ENCODE measurements around the gene PHACTR3. TPM values are rescaled to one million over a fixed set of nuclear protein-coding genes. Genes with fewer than 3 reads are reported as not detected.

The PHACTR3 gene
- total RNA-seq, 1 experiment from 2014 or later = 0.11 TPM

DNA sequence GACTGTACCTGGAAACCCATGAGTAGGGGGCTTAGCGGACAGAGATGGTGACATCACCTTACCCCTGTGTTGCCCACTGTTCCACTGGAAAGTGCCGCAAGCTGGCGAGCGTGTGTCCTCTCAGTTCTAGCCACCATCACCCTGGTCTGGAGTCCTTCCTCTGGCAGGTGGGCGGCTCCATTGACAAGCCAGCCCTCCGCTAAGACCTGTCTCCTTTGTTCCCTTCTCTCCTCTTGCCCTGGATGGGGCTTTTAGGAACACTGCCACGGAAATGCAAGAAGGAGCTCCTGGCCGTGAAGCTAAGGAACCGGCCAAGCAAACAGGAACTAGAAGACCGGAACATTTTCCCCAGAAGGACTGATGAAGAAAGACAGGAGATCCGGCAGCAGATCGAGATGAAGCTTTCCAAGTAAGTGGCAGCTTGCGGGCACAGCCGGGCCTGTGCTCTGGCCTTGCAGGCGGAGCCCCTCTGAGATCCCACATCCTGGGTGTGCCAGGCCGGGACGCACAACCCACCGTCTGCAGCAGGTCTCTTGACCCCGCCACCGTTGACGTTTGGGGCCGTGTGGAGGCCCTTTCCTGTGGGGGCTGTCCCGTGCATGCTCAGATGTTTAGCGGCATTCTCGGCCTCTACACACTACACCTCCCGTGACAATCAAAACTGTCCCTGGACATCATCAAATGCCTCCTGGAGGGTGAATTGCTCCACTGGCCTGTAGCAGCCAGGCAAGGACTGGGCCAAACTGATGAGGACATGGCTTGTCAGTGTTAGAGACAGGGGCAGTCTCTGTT is 201.6 kb downstream of the PHACTR3 start:
- ChIA-PET CTCF (interaction anchor here (0.8 kb wide), 1 partner anchor 44 kb away, joined by 4 read pairs; no protein-coding TSS in a partner anchor), POLR2A (no interaction called here)
- no peaks in the 10 kb centered on the region for H3K36me3 ChIP-seq (ENCODE audit: control insufficient read depth, insufficient read depth, low read length)
- no peaks in the 10 kb centered on the region for H3K36me3 Mint-ChIP-seq (ENCODE audit: insufficient read depth, unreplicated experiment)
- H3K4me3 ChIP-seq (ENCODE audit: low read depth, low read length) = no peak overlapping the region
- BruUV-seq (replicated peaks) = no TSS peak
- no peak for TF ChIP-seq CTCF (IDR thresholded peaks at IDR 0.05; ENCODE audit: insufficient read depth in 1 of 2, low read depth in 1 of 2, low read length in 1 of 2, severe bottlenecking in 1 of 2, unreplicated experiment in 1 of 2)
- intact Hi-C loops (cut with micrococcal nuclease; ENCODE audit: unreplicated experiment) = no loop called here
- no peak overlapping the region for H3K4me3 Mint-ChIP-seq (ENCODE audit: unreplicated experiment)
- H3K27ac Mint-ChIP-seq (ENCODE audit: unreplicated experiment) = no peak overlapping the region
- peaks cover 11% of the 10 kb centered on the region for H3K4me1 ChIP-seq
- peaks cover 2% of the 10 kb centered on the region; the same call in 1 of the 2 replicates for H3K9me3 ChIP-seq
- DNase-seq = peak in 1 of 2 experiments; percentile 32
- H3K9me3 Mint-ChIP-seq (ENCODE audit: unreplicated experiment) = peaks cover 16% of the 10 kb centered on the region
- H3K4me1 Mint-ChIP-seq (ENCODE audit: low read depth, unreplicated experiment) = peaks cover 10% of the 10 kb centered on the region
- no peaks in the 10 kb centered on the region for H3K27me3 Mint-ChIP-seq (ENCODE audit: insufficient read depth, unreplicated experiment)
- H3K27me3 ChIP-seq (replicated peaks; ENCODE audit: control insufficient read depth, insufficient read depth, low read length) = peaks cover 2% of the 10 kb centered on the region; the same call in 1 of the 2 replicates

- no peaks in the 10 kb centered on the region for H3K36me3 ChIP-seq (ENCODE audit: control insufficient read depth, insufficient read depth, low read length)
- ChIA-PET CTCF (interaction anchor here (0.8 kb wide), 1 partner anchor 44 kb away, joined by 4 read pairs; no protein-coding TSS in a partner anchor), POLR2A (no interaction called here)
- no TSS peak for BruUV-seq (replicated peaks)
- H3K27ac Mint-ChIP-seq (ENCODE audit: unreplicated experiment) = no peak overlapping the region
- no peak overlapping the region for H3K4me3 Mint-ChIP-seq (ENCODE audit: unreplicated experiment)
- TF ChIP-seq CTCF (IDR thresholded peaks at IDR 0.05; ENCODE audit: insufficient read depth in 1 of 2, low read depth in 1 of 2, low read length in 1 of 2, severe bottlenecking in 1 of 2, unreplicated experiment in 1 of 2) = no peak
- DNase-seq = peak in 1 of 2 experiments; percentile 35
- no peaks in the 10 kb centered on the region for H3K36me3 Mint-ChIP-seq (ENCODE audit: insufficient read depth, unreplicated experiment)
- H3K9me3 ChIP-seq = no peaks in the 10 kb centered on the region
- peaks cover 10% of the 10 kb centered on the region for H3K4me1 Mint-ChIP-seq (ENCODE audit: low read depth, unreplicated experiment)
- peaks cover 2% of the 10 kb centered on the region; the same call in 1 of the 2 replicates for H3K27me3 ChIP-seq (replicated peaks; ENCODE audit: control insufficient read depth, insufficient read depth, low read length)
- no peak overlapping the region for H3K4me3 ChIP-seq (ENCODE audit: low read depth, low read length)
- intact Hi-C loops (cut with micrococcal nuclease; ENCODE audit: unreplicated experiment) = no loop called here
- H3K4me1 ChIP-seq = peaks cover 11% of the 10 kb centered on the region
- no peaks in the 10 kb centered on the region for H3K27me3 Mint-ChIP-seq (ENCODE audit: insufficient read depth, unreplicated experiment)
- H3K9me3 Mint-ChIP-seq (ENCODE audit: unreplicated experiment) = peaks cover 10% of the 10 kb centered on the region
Measured at GRCh38 chr20:59806578-59806975, 202.2 kb downstream of the PHACTR3 start.

DNA sequence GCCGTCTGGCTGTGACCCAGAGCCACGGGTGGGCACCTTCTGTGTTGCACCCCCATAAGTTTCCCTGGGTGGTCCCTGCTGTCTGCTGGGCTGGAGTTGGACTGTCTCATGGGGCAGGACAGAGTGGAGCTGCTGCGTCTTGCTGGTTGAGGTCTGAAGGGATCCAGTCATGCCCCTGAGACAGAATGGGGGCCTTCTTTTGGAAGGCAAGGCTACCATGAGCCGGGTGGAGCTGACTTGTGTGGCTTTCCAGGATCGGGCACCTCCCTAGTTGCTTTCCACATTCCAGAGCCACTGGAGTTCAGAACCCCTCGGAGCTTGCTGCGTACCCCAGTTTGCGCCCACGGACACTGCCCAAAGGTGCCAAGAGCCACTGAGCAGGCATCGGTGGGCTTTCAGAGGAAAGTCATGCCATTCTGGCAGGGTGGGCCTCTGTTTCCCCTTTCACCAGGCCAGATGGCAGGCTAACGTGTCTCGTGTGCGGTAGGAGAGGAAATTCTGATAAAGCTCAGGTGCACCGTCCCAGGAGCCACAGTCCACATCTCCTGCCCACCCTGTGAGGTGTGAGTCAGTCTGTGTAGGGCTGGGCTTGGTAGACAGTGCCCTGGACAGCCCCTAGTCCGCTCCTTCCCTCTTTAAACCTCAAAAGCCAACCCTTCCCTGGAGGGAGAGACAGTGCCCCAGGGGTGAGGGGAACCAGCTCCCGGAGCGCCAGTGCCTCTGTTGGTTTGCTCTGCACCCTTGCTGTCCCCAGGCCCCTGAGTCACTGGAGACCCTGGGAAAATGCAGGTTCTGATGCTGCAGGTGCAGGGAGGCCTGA is 203.8 kb downstream of the PHACTR3 start:
- CTCF ChIA-PET = no interaction called here
- Histone ChIP-seq H3K4me1 (peaks cover 11% of the 10 kb centered on the region), H3K27me3 (replicated peaks; ENCODE audit: control insufficient read depth, insufficient read depth, low read length) (peaks cover 2% of the 10 kb centered on the region; the same call in 1 of the 2 replicates), H3K36me3 (ENCODE audit: control insufficient read depth, insufficient read depth, low read length) (no peaks in the 10 kb centered on the region), H3K4me3 (ENCODE audit: low read depth, low read length) (no peak overlapping the region), H3K9me3 (no peaks in the 10 kb centered on the region)
- POLR2A ChIA-PET = interaction anchor here (0.6 kb wide), 1 partner anchor 57 kb away, joined by 3 read pairs; no protein-coding TSS in a partner anchor
- H3K27ac Mint-ChIP-seq (ENCODE audit: unreplicated experiment) = peak overlapping the region; percentile 21
- peaks cover 10% of the 10 kb centered on the region for H3K4me1 Mint-ChIP-seq (ENCODE audit: low read depth, unreplicated experiment)
- intact Hi-C loops (cut with micrococcal nuclease; ENCODE audit: unreplicated experiment) = no loop called here
- H3K9me3 Mint-ChIP-seq (ENCODE audit: unreplicated experiment) = no peaks in the 10 kb centered on the region
- no peak for TF ChIP-seq CTCF (IDR thresholded peaks at IDR 0.05; ENCODE audit: insufficient read depth in 1 of 2, low read depth in 1 of 2, low read length in 1 of 2, severe bottlenecking in 1 of 2, unreplicated experiment in 1 of 2)
- BruUV-seq (replicated peaks) = no TSS peak
- peak in 1 of 2 experiments; percentile 38 for DNase-seq
- H3K36me3 Mint-ChIP-seq (ENCODE audit: insufficient read depth, unreplicated experiment) = no peaks in the 10 kb centered on the region
- H3K27me3 Mint-ChIP-seq (ENCODE audit: insufficient read depth, unreplicated experiment) = peaks cover 3% of the 10 kb centered on the region
- no peak overlapping the region for H3K4me3 Mint-ChIP-seq (ENCODE audit: unreplicated experiment)
